GM18505 (cell line): ENCODE results near the gene ACTN4.
"Not testable (repeated sequence)": the region's sequence is repeated elsewhere in the genome, so short reads cannot be mapped to it uniquely, and the experiment has no call there.

ENCODE experiments used
- ATAC-seq: cut with Tn5 transposase; IDR thresholded peaks from one replicate; pipeline ENCODE4 v1.9.1; 2021; ENCODE audit not compliant: unreplicated experiment
- POLR2A ChIP-seq: IDR thresholded peaks from 4 replicates; pipeline ENCODE4 v1.6.1; 2011; ENCODE audit warnings: borderline replicate concordance; ENCODE audit not compliant: insufficient read depth, insufficient read length; ENCODE audit errors: extremely low read depth

Gene ACTN4

GRCh38 chr19:38626401-38626800, 21.0 kb upstream of the ACTN4 start:
- ATAC-seq: no peak
- TF ChIP-seq POLR2A: no peak

DNA sequence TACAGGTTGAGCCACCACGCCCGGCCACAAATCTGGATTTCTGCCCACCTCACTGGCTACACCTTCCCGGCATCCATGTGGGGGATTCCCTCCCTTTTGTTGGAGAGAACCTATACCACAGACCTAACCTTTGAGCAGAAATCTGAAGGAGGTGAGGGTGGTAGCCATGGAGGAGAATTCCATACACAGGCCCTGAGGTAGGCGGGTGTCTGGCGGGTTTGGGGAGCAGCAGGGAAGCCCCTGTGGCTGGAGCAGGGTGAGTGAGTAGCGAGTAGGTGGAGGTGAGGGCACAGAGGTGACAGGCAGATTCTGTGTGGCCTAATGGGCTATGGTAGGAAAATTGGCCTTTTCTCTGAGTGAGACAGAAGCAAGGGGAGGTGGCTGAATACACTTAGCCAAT, 17.9 kb upstream of the ACTN4 start:
- ATAC-seq: no peak
- no peak for TF ChIP-seq POLR2A

GRCh38 chr19:38631301-38631700, 16.1 kb upstream of the ACTN4 start:
- ATAC-seq: not testable (repeated sequence)

DNA sequence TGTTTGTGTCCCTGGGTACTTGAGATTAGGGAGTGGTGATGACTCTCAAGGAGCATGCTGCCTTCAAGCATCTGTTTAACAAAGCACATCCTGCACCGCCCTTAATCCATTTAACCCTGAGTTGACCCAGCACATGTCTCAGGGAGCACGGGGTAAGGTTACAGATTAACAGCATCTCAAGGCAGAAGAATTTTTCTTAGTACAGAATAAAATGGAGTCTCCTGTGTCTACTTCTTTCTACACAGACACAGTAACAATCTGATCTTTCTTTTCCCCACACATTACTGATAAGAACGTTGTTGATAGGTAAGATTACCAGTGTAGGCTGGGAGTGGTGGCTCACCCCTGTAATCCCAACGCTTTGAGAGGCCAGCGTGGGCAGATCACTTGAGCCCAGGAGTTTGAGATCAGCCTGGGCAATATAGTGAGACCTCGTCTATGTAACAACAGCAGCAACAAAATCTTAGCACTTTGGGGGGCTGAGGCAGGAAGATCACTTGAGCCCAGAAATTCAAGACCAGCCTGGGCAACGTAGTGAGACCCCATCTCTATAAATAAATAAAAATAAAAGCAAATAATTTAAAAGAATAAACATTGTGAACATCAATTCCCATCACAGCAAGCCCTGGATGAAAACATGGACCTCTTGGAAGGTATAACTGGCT, 15.5 kb upstream of the ACTN4 start:
- ATAC-seq: not testable (repeated sequence)

- TF ChIP-seq POLR2A: no peak
- no peak for ATAC-seq
Observed at GRCh38 chr19:38632476-38633213, 14.8 kb upstream of the ACTN4 start.

- no peak for ATAC-seq
- TF ChIP-seq POLR2A: no peak
Observed at GRCh38 chr19:38634757-38635482, 12.5 kb upstream of the ACTN4 start.

- ATAC-seq: no peak
- no peak for TF ChIP-seq POLR2A
Observed at GRCh38 chr19:38635483-38636399, 11.7 kb upstream of the ACTN4 start.

DNA sequence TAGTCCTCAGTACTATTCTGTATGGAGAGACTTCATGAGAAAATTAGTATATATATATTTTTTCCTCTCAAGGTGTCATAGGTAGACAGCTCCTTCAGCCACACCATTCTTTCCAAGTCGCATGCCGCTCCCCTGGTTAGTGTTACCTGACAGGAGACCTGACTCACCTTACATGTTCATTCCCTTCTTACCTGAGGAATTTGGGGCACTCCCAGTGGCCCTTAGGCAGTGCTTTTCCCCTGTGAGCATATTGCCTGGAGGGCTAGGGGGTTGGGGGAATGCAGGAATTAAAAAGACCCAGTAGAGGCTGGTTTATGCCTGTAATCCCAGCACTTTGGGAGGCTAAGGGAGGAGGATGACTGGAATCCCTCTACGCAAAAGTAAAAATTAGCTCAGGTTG, 9.0 kb upstream of the ACTN4 start:
- ATAC-seq: no peak

GRCh38 chr19:38639679-38640078, 7.8 kb upstream of the ACTN4 start:
- TF ChIP-seq POLR2A: no peak

More for the DNA sequence above, 9.0 kb upstream of the ACTN4 start:
- no peak for TF ChIP-seq POLR2A

DNA sequence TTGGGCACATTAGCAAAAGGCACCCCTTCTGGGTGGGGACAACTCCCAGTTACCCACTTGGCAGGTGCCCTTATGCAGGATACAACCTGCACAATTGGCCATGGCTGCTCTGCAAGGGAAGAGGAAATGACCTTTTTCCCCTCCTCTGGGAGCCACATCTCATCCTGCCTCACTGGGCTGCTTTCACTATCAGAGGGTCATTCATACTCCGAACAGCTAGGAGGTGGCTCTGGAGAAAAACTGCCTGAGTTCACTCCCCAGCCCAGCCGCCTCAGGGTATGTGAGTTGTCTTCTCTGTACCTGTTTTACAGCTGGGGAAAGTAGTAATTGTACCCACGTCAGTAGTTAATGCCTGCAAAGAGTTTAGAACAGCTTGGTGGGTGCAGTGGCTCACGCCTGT, 7.1 kb upstream of the ACTN4 start:
- no peak for TF ChIP-seq POLR2A

More at GRCh38 chr19:38639679-38640078, 7.8 kb upstream of the ACTN4 start:
- ATAC-seq: no peak

GRCh38 chr19:38642176-38642575, 5.3 kb upstream of the ACTN4 start:
- no peak for ATAC-seq
- no peak for TF ChIP-seq POLR2A

More for the DNA sequence above, 7.1 kb upstream of the ACTN4 start:
- ATAC-seq: no peak

- ATAC-seq: no peak
- no peak for TF ChIP-seq POLR2A
Observed at GRCh38 chr19:38644719-38645118, 2.7 kb upstream of the ACTN4 start.
